ENCODE data around the gene AUTS2.

Gene AUTS2

GRCh38 chr7:69859342-69859741, 261.1 kb downstream of the AUTS2 start:
- Histone ChIP-seq H3K27me3 (ENCODE audit: insufficient read depth, insufficient read length) (no peaks in the 10 kb centered on the region), H3K9me3 (ENCODE audit: insufficient read depth, low read length) (no peaks in the 10 kb centered on the region), H3K4me1 (ENCODE audit: insufficient read depth, insufficient read length) (peaks cover 2% of the 10 kb centered on the region), H3K36me3 (ENCODE audit: insufficient read depth, insufficient read length, low read length) (no peaks in the 10 kb centered on the region), H3K4me3 (ENCODE audit: insufficient read length, low read depth) (no peak overlapping the region), H3K9ac (ENCODE audit: insufficient read length, low read depth) (no peak overlapping the region)
- DNase-seq (ENCODE audit: low read depth, low spot score), result no peak
- TF ChIP-seq ZNF274 (IDR thresholded peaks at IDR 0.05; ENCODE audit: low read depth, low read length), result no peak
- no peak for TF ChIP-seq SUZ12 (IDR thresholded peaks at IDR 0.05; ENCODE audit: extremely low read depth, insufficient read depth, insufficient read length)
- no peak for TF ChIP-seq YY1 (IDR thresholded peaks at IDR 0.05; ENCODE audit: insufficient read depth, insufficient read length)

- Histone ChIP-seq H3K9me3 (ENCODE audit: insufficient read depth, low read length) (no peaks in the 10 kb centered on the region), H3K4me3 (ENCODE audit: insufficient read length, low read depth) (no peak overlapping the region), H3K9ac (ENCODE audit: insufficient read length, low read depth) (no peak overlapping the region), H3K27me3 (ENCODE audit: insufficient read depth, insufficient read length) (no peaks in the 10 kb centered on the region), H3K36me3 (ENCODE audit: insufficient read depth, insufficient read length, low read length) (no peaks in the 10 kb centered on the region), H3K4me1 (ENCODE audit: insufficient read depth, insufficient read length) (peaks cover 2% of the 10 kb centered on the region)
- DNase-seq (ENCODE audit: low read depth, low spot score), result no peak
- no peak for TF ChIP-seq YY1 (IDR thresholded peaks at IDR 0.05; ENCODE audit: insufficient read depth, insufficient read length)
- TF ChIP-seq ZNF274 (IDR thresholded peaks at IDR 0.05; ENCODE audit: low read depth, low read length), result no peak
- TF ChIP-seq SUZ12 (IDR thresholded peaks at IDR 0.05; ENCODE audit: extremely low read depth, insufficient read depth, insufficient read length), result no peak
Measured at GRCh38 chr7:69860486-69860885, 262.2 kb downstream of the AUTS2 start.

GRCh38 chr7:69860941-69861622, 262.8 kb downstream of the AUTS2 start:
- H3K9me3 ChIP-seq (ENCODE audit: insufficient read depth, low read length), result no peaks in the 10 kb centered on the region
- H3K36me3 ChIP-seq (ENCODE audit: insufficient read depth, insufficient read length, low read length), result no peaks in the 10 kb centered on the region
- H3K4me1 ChIP-seq (ENCODE audit: insufficient read depth, insufficient read length), result peaks cover 2% of the 10 kb centered on the region
- DNase-seq (ENCODE audit: low read depth, low spot score), result no peak
- TF ChIP-seq YY1 (IDR thresholded peaks at IDR 0.05; ENCODE audit: insufficient read depth, insufficient read length) (no peak), ZNF274 (IDR thresholded peaks at IDR 0.05; ENCODE audit: low read depth, low read length) (no peak)
- no peak overlapping the region for H3K4me3 ChIP-seq (ENCODE audit: insufficient read length, low read depth)
- no peaks in the 10 kb centered on the region for H3K27me3 ChIP-seq (ENCODE audit: insufficient read depth, insufficient read length)
- no peak overlapping the region for H3K9ac ChIP-seq (ENCODE audit: insufficient read length, low read depth)

DNA sequence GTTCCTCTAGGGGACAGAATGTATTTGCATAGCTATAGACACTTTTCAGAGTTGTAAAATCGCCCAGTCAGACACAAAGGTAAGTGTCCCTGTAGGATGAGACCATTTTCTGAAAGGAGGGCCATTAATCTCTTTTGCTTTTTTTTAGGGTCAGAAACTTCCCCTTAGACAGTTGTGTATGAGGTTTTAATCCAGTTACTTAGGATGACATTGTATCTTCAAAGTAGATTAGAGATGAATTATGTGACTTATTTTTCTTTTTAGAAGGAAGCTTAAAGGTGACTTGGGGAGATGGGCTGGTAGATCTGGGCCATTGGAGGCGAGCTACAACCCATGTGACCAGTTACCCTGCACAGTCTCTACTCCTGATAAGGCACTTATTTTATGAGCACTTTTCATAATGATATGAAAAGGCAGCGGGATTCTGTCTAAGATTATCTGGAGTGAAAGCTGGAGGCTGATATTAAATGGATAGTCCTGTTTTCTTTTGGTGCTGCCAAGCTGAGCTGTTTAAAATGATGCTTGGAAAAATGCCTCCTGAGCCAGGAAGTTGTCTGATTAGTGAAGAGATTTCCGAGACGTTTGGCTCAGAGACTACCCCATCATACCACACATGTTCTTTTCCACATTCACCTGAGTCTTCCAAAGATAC, 264.3 kb downstream of the AUTS2 start:
- TF ChIP-seq ZNF274 (IDR thresholded peaks at IDR 0.05; ENCODE audit: low read depth, low read length) (no peak), SUZ12 (IDR thresholded peaks at IDR 0.05; ENCODE audit: extremely low read depth, insufficient read depth, insufficient read length) (no peak), YY1 (IDR thresholded peaks at IDR 0.05; ENCODE audit: insufficient read depth, insufficient read length) (no peak)
- DNase-seq (ENCODE audit: low read depth, low spot score), result no peak
- Histone ChIP-seq H3K4me3 (ENCODE audit: insufficient read length, low read depth) (no peak overlapping the region), H3K36me3 (ENCODE audit: insufficient read depth, insufficient read length, low read length) (no peaks in the 10 kb centered on the region), H3K9ac (ENCODE audit: insufficient read length, low read depth) (no peak overlapping the region), H3K4me1 (ENCODE audit: insufficient read depth, insufficient read length) (peaks cover 2% of the 10 kb centered on the region), H3K9me3 (ENCODE audit: insufficient read depth, low read length) (no peaks in the 10 kb centered on the region), H3K27me3 (ENCODE audit: insufficient read depth, insufficient read length) (no peaks in the 10 kb centered on the region)

GRCh38 chr7:69864274-69864673, 266.0 kb downstream of the AUTS2 start:
- no peak for TF ChIP-seq ZNF274 (IDR thresholded peaks at IDR 0.05; ENCODE audit: low read depth, low read length)
- Histone ChIP-seq H3K9ac (ENCODE audit: insufficient read length, low read depth) (no peak overlapping the region), H3K4me1 (ENCODE audit: insufficient read depth, insufficient read length) (peaks cover 2% of the 10 kb centered on the region), H3K4me3 (ENCODE audit: insufficient read length, low read depth) (no peak overlapping the region), H3K9me3 (ENCODE audit: insufficient read depth, low read length) (no peaks in the 10 kb centered on the region), H3K36me3 (ENCODE audit: insufficient read depth, insufficient read length, low read length) (no peaks in the 10 kb centered on the region), H3K27me3 (ENCODE audit: insufficient read depth, insufficient read length) (no peaks in the 10 kb centered on the region)
- no peak for DNase-seq (ENCODE audit: low read depth, low spot score)

DNA sequence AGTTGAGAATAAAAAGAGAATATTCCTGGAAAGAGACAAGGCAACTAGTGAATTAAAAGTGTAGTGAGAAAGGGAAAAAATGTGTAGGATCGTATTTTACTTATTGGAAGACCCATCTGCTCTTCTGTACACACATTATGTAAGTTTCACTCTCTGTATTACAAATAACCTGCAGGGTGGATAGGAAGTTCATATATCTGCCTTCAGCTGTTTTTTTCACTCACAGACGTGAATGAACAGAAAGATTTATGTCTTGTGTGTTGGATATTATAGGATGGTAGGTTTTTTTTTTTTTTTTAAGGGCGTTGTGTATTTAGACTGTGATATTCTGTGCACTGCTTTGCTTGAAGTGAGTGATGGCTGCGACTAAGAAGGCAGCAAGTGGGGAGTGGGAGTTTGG, 266.5 kb downstream of the AUTS2 start:
- Histone ChIP-seq H3K4me1 (ENCODE audit: insufficient read depth, insufficient read length) (peaks cover 2% of the 10 kb centered on the region), H3K27me3 (ENCODE audit: insufficient read depth, insufficient read length) (no peaks in the 10 kb centered on the region), H3K4me3 (ENCODE audit: insufficient read length, low read depth) (no peak overlapping the region), H3K9ac (ENCODE audit: insufficient read length, low read depth) (no peak overlapping the region), H3K9me3 (ENCODE audit: insufficient read depth, low read length) (no peaks in the 10 kb centered on the region), H3K36me3 (ENCODE audit: insufficient read depth, insufficient read length, low read length) (no peaks in the 10 kb centered on the region)
- TF ChIP-seq ZNF274 (IDR thresholded peaks at IDR 0.05; ENCODE audit: low read depth, low read length), result no peak
- DNase-seq (ENCODE audit: low read depth, low spot score), result no peak

DNA sequence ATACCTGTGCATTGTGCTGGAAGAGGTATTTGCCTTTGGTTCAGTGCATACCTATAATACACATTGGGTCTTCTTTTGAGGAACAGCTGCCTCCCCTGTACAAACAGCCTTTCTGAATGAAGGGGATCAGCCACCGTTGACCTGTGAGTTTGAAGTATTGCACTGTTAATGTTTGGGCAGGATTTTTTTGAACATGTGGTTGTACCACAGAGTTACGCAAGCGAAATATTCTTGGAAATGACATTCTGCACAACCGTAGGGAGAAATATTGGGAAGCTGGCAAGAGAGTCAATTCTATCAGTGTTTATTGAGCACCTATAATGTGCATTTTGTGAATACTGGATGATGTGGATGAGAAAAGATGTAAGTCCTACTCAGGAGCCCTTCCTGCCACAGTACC, 270.6 kb downstream of the AUTS2 start:
- no peaks in the 10 kb centered on the region for H3K4me1 ChIP-seq (ENCODE audit: insufficient read depth, insufficient read length)
- H3K9ac ChIP-seq (ENCODE audit: insufficient read length, low read depth), result no peak overlapping the region
- no peak for DNase-seq (ENCODE audit: low read depth, low spot score)
- TF ChIP-seq ZNF274 (IDR thresholded peaks at IDR 0.05; ENCODE audit: low read depth, low read length), result no peak
- no peak for TF ChIP-seq SUZ12 (IDR thresholded peaks at IDR 0.05; ENCODE audit: extremely low read depth, insufficient read depth, insufficient read length)
- no peak for TF ChIP-seq YY1 (IDR thresholded peaks at IDR 0.05; ENCODE audit: insufficient read depth, insufficient read length)
- H3K9me3 ChIP-seq (ENCODE audit: insufficient read depth, low read length), result no peaks in the 10 kb centered on the region
- no peak overlapping the region for H3K4me3 ChIP-seq (ENCODE audit: insufficient read length, low read depth)
- no peaks in the 10 kb centered on the region for H3K36me3 ChIP-seq (ENCODE audit: insufficient read depth, insufficient read length, low read length)
- H3K27me3 ChIP-seq (ENCODE audit: insufficient read depth, insufficient read length), result no peaks in the 10 kb centered on the region
